Mammary epithelial cell (primary cell): Measurements from ENCODE around the gene SLC35E2B.
"Not testable (repeated sequence)": the region's sequence is repeated elsewhere in the genome, so short reads cannot be mapped to it uniquely, and the experiment has no call there.

Experiments
- EZH2 ChIP-seq: IDR thresholded peaks from 2 replicates; pipeline ENCODE4 v1.6.1; 2012; ENCODE audit warnings: low read length, inconsistent platforms, borderline replicate concordance
- TF ChIP-seq, protein P1 (sequence below), 2 donors: IDR thresholded peaks in 1 of 2; conservative IDR thresholded peaks in 1 of 2; 2 replicates each; pipeline ENCODE4 v1.5.1; 2011 to 2012; ENCODE audit warnings: inconsistent platforms in 2 of 2, low read length in 2 of 2, mild to moderate bottlenecking in 2 of 2, control low read depth in 1 of 2, low read depth in 1 of 2; ENCODE audit not compliant: insufficient read depth in 1 of 2; ENCODE audit errors: extremely low read depth in 1 of 2

DNA sequence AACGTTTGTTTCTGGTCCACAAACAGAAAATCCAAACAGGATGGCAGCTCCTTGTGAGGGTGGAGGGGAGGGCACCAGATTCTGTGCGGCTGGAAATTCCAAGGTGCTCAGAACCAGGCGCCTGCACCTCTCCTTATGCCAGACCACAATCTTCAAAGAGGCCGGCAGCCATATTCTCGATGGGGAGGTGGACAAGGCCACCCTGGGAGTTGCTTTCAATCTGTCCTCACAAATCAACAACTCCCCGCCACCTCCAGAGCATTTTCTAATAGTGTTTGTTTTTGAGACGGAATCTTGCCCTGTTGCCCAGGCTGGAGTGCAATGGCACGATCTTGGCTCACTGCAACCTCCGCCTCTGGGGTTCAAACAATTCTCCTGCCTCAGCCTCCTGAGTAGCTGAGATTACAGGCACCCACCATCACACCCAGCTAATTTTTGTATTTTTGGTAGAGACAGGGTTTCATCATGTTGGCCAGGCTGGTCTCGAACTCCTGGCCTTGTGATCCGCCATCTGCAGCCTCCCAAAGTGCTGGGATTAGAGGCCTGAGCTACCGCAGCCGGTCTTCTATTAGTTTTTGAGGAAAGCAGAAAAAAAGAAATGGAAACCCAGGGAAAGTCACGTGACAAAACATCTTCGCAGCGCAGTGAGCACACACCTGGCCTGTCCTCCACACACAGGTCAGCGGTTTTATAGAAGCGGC, 36.7 kb upstream of the SLC35E2B start:
- TF ChIP-seq, protein P1, sequence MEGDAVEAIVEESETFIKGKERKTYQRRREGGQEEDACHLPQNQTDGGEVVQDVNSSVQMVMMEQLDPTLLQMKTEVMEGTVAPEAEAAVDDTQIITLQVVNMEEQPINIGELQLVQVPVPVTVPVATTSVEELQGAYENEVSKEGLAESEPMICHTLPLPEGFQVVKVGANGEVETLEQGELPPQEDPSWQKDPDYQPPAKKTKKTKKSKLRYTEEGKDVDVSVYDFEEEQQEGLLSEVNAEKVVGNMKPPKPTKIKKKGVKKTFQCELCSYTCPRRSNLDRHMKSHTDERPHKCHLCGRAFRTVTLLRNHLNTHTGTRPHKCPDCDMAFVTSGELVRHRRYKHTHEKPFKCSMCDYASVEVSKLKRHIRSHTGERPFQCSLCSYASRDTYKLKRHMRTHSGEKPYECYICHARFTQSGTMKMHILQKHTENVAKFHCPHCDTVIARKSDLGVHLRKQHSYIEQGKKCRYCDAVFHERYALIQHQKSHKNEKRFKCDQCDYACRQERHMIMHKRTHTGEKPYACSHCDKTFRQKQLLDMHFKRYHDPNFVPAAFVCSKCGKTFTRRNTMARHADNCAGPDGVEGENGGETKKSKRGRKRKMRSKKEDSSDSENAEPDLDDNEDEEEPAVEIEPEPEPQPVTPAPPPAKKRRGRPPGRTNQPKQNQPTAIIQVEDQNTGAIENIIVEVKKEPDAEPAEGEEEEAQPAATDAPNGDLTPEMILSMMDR (conservative IDR thresholded peaks at IDR 0.05 in 1 of 2, IDR thresholded peaks at IDR 0.05 in 1 of 2; ENCODE audit: extremely low read depth in 1 of 2, insufficient read depth in 1 of 2, low read depth in 1 of 2, low read length in 2 of 2) = not testable (repeated sequence)
- TF ChIP-seq EZH2 = not testable (repeated sequence)
